ENCODE measurements around the gene SLC37A1.

DNA sequence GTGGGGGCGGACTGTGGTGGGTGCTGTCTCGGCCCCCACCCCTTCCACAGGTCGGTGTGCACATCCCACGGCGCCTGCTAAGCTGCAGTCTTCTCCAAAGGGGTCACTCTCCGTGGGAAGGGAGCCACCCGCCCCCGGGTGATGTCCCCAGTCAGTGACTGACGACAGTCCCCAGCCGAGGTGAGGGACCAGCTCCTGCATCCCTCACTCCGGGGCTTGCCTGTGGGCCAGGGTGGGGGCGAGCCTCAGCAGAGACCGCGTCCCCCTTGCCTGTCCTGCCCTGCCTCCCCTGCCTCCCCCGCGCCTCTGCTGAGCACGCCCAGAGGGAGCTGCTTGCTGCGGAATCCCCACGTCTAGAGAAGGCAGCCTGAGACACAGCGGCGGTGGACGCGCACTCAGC lies 103.8 kb downstream of the SLC37A1 start:
- TF ChIP-seq CTCF (IDR thresholded peaks at IDR 0.05): no peak
- TF ChIP-seq POLR2A (IDR thresholded peaks at IDR 0.05): no peak

Data from sigmoid colon (tissue), 3 donors.